ENCODE data around the gene TMA16. TPM values are rescaled to one million over a fixed set of nuclear protein-coding genes. Genes with fewer than 3 reads are reported as not detected.

The TMA16 gene
- total and polyA plus RNA-seq, 11 donors = 6.1 to 16.9 (median 11.5) TPM

Other genes starting within 250 kb of the TMA16 start
- gene NPY1R, start 162.1 kb upstream of the TMA16 start, total RNA-seq = 1 to 10 TPM in 4 of 9 donors, under 1 TPM in 5; 0.19 to 2.5 (median 0.56) TPM
- under 1 TPM; 0.34 to 0.39 TPM for gene NPY1R, start 162.1 kb upstream of the TMA16 start, polyA plus RNA-seq
- under 1 TPM in 4 of 9 donors, not detected in 5; 0.16 to 0.52 (median 0.22) TPM for gene NPY5R, start 150.8 kb upstream of the TMA16 start, total RNA-seq
- gene NPY5R, start 150.8 kb upstream of the TMA16 start, polyA plus RNA-seq = under 1 TPM; 0.04 to 0.11 TPM
- gene TKTL2, start 20.9 kb upstream of the TMA16 start, total RNA-seq = not detected
- gene TKTL2, start 20.9 kb upstream of the TMA16 start, polyA plus RNA-seq = not detected

Data from heart left ventricle (tissue), 11 donors.